ENCODE measurements around the gene CENATAC.
A peak's percentile ranks its signal among the peaks of the same experiment; 100 is the strongest.
"Not testable (repeated sequence)": the region's sequence is repeated elsewhere in the genome, so short reads cannot be mapped to it uniquely, and the experiment has no call there.

Gene CENATAC

GRCh38 chr11:118997627-118998387, at the start of gene CENATAC:
TSS of gene CENATAC (plus strand) at chr11:118998138. CDS start at chr11:118998198, 60 bp downstream.
- DNase-seq (ENCODE audit: low read depth): peak; percentile 93

GRCh38 chr11:118953265-118953664, 44.7 kb upstream of the CENATAC start:
- DNase-seq (ENCODE audit: low read depth): no peak

GRCh38 chr11:118953976-118954375, 44.0 kb upstream of the CENATAC start:
- not testable (repeated sequence) for DNase-seq (ENCODE audit: low read depth)

GRCh38 chr11:118956094-118956846, 41.7 kb upstream of the CENATAC start, which contains the start of gene UPK2:
TSS of gene UPK2 (plus strand) at chr11:118956298. CDS start at chr11:118956351, 53 bp downstream.
- peak; percentile 80 for DNase-seq (ENCODE audit: low read depth)

- DNase-seq (ENCODE audit: low read depth): no peak
These were observed 41.0 kb upstream of the CENATAC start for GRCh38 chr11:118956847-118957469.

- no peak for DNase-seq (ENCODE audit: low read depth)
These were observed 40.4 kb upstream of the CENATAC start for GRCh38 chr11:118957549-118957948.

- no peak for DNase-seq (ENCODE audit: low read depth)
These were observed 40.0 kb upstream of the CENATAC start for GRCh38 chr11:118957968-118958367.

GRCh38 chr11:118958577-118958976, 39.4 kb upstream of the CENATAC start:
- DNase-seq (ENCODE audit: low read depth): no peak

- no peak for DNase-seq (ENCODE audit: low read depth)
These were observed 36.7 kb upstream of the CENATAC start for GRCh38 chr11:118961189-118961588.

GRCh38 chr11:118961591-118961990, 36.3 kb upstream of the CENATAC start:
- no peak for DNase-seq (ENCODE audit: low read depth)

- not testable (repeated sequence) for DNase-seq (ENCODE audit: low read depth)
These were observed 28.4 kb upstream of the CENATAC start for GRCh38 chr11:118969508-118969907.

GRCh38 chr11:118971646-118972045, 26.3 kb upstream of the CENATAC start, which contains the start of gene FOXR1:
TSS of gene FOXR1 (plus strand) at chr11:118971761. CDS start at chr11:118971932, 171 bp downstream.
- no peak for DNase-seq (ENCODE audit: low read depth)

- no peak for DNase-seq (ENCODE audit: low read depth)
These were observed 24.0 kb upstream of the CENATAC start for GRCh38 chr11:118973985-118974384.

- no peak for DNase-seq (ENCODE audit: low read depth)
These were observed 21.9 kb upstream of the CENATAC start for GRCh38 chr11:118975771-118976709.

GRCh38 chr11:118979434-118979833, 18.5 kb upstream of the CENATAC start:
- DNase-seq (ENCODE audit: low read depth): no peak

- no peak for DNase-seq (ENCODE audit: low read depth)
These were observed 17.6 kb upstream of the CENATAC start for GRCh38 chr11:118980191-118980881.

- DNase-seq (ENCODE audit: low read depth): not testable (repeated sequence)
These were observed 13.6 kb upstream of the CENATAC start for GRCh38 chr11:118984337-118984736.

- DNase-seq (ENCODE audit: low read depth): no peak
These were observed 13.1 kb upstream of the CENATAC start for GRCh38 chr11:118984825-118985224.

GRCh38 chr11:118988280-118988679, 9.7 kb upstream of the CENATAC start:
- DNase-seq (ENCODE audit: low read depth): no peak

- not testable (repeated sequence) for DNase-seq (ENCODE audit: low read depth)
These were observed 6.4 kb upstream of the CENATAC start for GRCh38 chr11:118991486-118992038.

All from activated gamma-delta T cell treated with anti-CD3 and anti-CD28 coated beads, Interleukin-2, amount 50 U/mL, for 16 hours (primary cell).